ENCODE data around the gene KLRC4. TPM values are rescaled to one million over a fixed set of nuclear protein-coding genes. Genes with fewer than 3 reads are reported as not detected.
"Not testable (repeated sequence)": the region's sequence is repeated elsewhere in the genome, so short reads cannot be mapped to it uniquely, and the experiment has no call there.

Gene KLRC4
- total and polyA plus RNA-seq, 2 donors (not counting 3 experiments of a cell fraction or from before 2014, with no cell fraction given), result not detected

GRCh38 chr12:10381928-10382628 lies 27.5 kb downstream of the KLRC4 start:
- Histone ChIP-seq H3K4me2 (ENCODE audit: insufficient read depth, low read length) (no peak overlapping the region), H3K27ac (ENCODE audit: insufficient read depth, low read depth, low read length) (no peak overlapping the region), H3K27me3 (ENCODE audit: control insufficient read depth in 2 of 2, insufficient read depth in 2 of 2, low read length in 2 of 2) (no peaks in the 10 kb centered on the region), H3K9ac (replicated peaks; ENCODE audit: extremely low read depth, insufficient read depth, low read length) (no peak overlapping the region), H2AFZ (ENCODE audit: low read depth, low read length) (no peak overlapping the region), H3K4me3 (replicated peaks in 1 of 3; ENCODE audit: insufficient read depth in 1 of 3, low read depth in 1 of 3, low read length in 3 of 3) (no peak overlapping the region), H3K36me3 (ENCODE audit: control insufficient read depth in 2 of 2, extremely low read depth in 1 of 2, insufficient read depth in 2 of 2, low read length in 2 of 2) (peaks cover 0 to 3% of the 10 kb centered on the region in 2 experiments), H3K9me1 (replicated peaks; ENCODE audit: control insufficient read depth, extremely low read depth, insufficient read depth, low read length) (no peaks in the 10 kb centered on the region), H3K9me3 (replicated peaks; ENCODE audit: control insufficient read depth, insufficient read depth, low read length) (no peaks in the 10 kb centered on the region), H3K79me2 (ENCODE audit: control insufficient read depth, insufficient read depth, low read length) (no peaks in the 10 kb centered on the region), H3K4me1 (ENCODE audit: control insufficient read depth, extremely low read depth, insufficient read depth, low read length) (no peaks in the 10 kb centered on the region), H4K20me1 (replicated peaks; ENCODE audit: control insufficient read depth, extremely low read depth, insufficient read depth, low read length) (no peaks in the 10 kb centered on the region)
- DNase-seq (ENCODE audit: low read depth, low spot score) (no peak), FAIRE-seq (no peak)
- intact Hi-C loops (cut with micrococcal nuclease) (no loop called here), dilution Hi-C loops (cut with MboI; ENCODE audit: extremely low pct_ligation_motif_present, low sequenced_read_pairs) (no loop called here)
- TF ChIP-seq EZH2 (IDR thresholded peaks at IDR 0.05; ENCODE audit: borderline replicate concordance, low read depth, low read length, severe bottlenecking), result no peak
- TF ChIP-seq POLR2A (IDR thresholded peaks at IDR 0.05; ENCODE audit: low read depth, low read length), result no peak
- no peak for TF ChIP-seq GATA2 (IDR thresholded peaks at IDR 0.05; ENCODE audit: insufficient read depth, insufficient read length, low read depth, low read length)
- TF ChIP-seq MYC (IDR thresholded peaks at IDR 0.05; ENCODE audit: low read depth, low read length), result no peak
- no peak for TF ChIP-seq CTCF (IDR thresholded peaks at IDR 0.05; ENCODE audit: extremely low read depth in 1 of 2, insufficient read depth in 1 of 2, low read depth in 1 of 2, low read length in 2 of 2)
- no peak for TF ChIP-seq POLR2AphosphoS5 (IDR thresholded peaks at IDR 0.05; ENCODE audit: insufficient read depth, low read depth, low read length)
- no peak for TF ChIP-seq FOS (IDR thresholded peaks at IDR 0.05; ENCODE audit: borderline replicate concordance, insufficient read depth, low read length)
- no peak for TF ChIP-seq MAX (IDR thresholded peaks at IDR 0.05; ENCODE audit: insufficient read depth, insufficient read length)
- no peak for TF ChIP-seq JUN (IDR thresholded peaks at IDR 0.05; ENCODE audit: borderline replicate concordance, insufficient read depth, insufficient read length, low read depth)
- no TSS peak for BruUV-seq (replicated peaks)
- CTCF ChIA-PET, result no interaction called here
- POLR2A ChIA-PET, result no interaction called here

- H3K36me3 ChIP-seq (ENCODE audit: control insufficient read depth in 2 of 2, extremely low read depth in 1 of 2, insufficient read depth in 2 of 2, low read length in 2 of 2); H3K9me3 ChIP-seq (replicated peaks; ENCODE audit: control insufficient read depth, insufficient read depth, low read length); H3K4me2 ChIP-seq (ENCODE audit: insufficient read depth, low read length); H3K79me2 ChIP-seq (ENCODE audit: control insufficient read depth, insufficient read depth, low read length); H3K9ac ChIP-seq (replicated peaks; ENCODE audit: extremely low read depth, insufficient read depth, low read length); H3K27ac ChIP-seq (ENCODE audit: insufficient read depth, low read depth, low read length); H3K4me1 ChIP-seq (ENCODE audit: control insufficient read depth, extremely low read depth, insufficient read depth, low read length); FAIRE-seq; CTCF ChIA-PET; H3K4me3 ChIP-seq (replicated peaks in 1 of 3; ENCODE audit: insufficient read depth in 1 of 3, low read depth in 1 of 3, low read length in 3 of 3); H3K27me3 ChIP-seq (ENCODE audit: control insufficient read depth in 2 of 2, insufficient read depth in 2 of 2, low read length in 2 of 2); H3K9me1 ChIP-seq (replicated peaks; ENCODE audit: control insufficient read depth, extremely low read depth, insufficient read depth, low read length); dilution Hi-C loops (cut with MboI; ENCODE audit: extremely low pct_ligation_motif_present, low sequenced_read_pairs); intact Hi-C loops (cut with micrococcal nuclease); DNase-seq (ENCODE audit: low read depth, low spot score); H2AFZ ChIP-seq (ENCODE audit: low read depth, low read length); BruUV-seq (replicated peaks); H4K20me1 ChIP-seq (replicated peaks; ENCODE audit: control insufficient read depth, extremely low read depth, insufficient read depth, low read length); POLR2A ChIA-PET: not testable (repeated sequence)
Observed at GRCh38 chr12:10378737-10379136, 30.8 kb downstream of the KLRC4 start.

All from endothelial cell of umbilical vein (primary cell).